CD4-positive, alpha-beta T cell (primary cell): ENCODE measurements around the gene CDC37L1. TPM values are rescaled to one million over a fixed set of nuclear protein-coding genes. Genes with fewer than 3 reads are reported as not detected.

ENCODE experiments used
- ATAC-seq: fragments of 200-7000 bp; cut with Tn5 transposase; one replicate; pipeline ENCODE4 v1.10.0; 2022; ENCODE audit warnings: mild to moderate bottlenecking; ENCODE audit not compliant: poor library complexity
- CTCF ChIA-PET: fragments of 350-600 bp; sonication (Branson Sonifier 250); formaldehyde crosslinking; loops from one replicate; lab custom pipeline; 2021; ENCODE audit warnings: antibody characterized with exemption, inconsistent platforms; lab: Charles Lee
- POLR2A ChIA-PET: fragments of 350-600 bp; sonication (Branson Sonifier 250); formaldehyde crosslinking; loops from one replicate; lab custom pipeline; 2021; ENCODE audit warnings: antibody characterized with exemption, inconsistent platforms; lab: Charles Lee
- DNase-seq, 14 experiments: peaks; one replicate each; pipeline ENCODE4 v3.0.0-alpha.2; 2013 to 2020; ENCODE audit warnings: mixed read lengths in 2 of 14
- H3K27ac ChIP-seq, 2 donors: one replicate each; pipeline versions ENCODE4 v1.5.1 to v1.7.0; 2013; ENCODE audit warnings: low read length in 2 of 2, low read depth in 1 of 2, mild to moderate bottlenecking in 1 of 2
- H3K27me3 ChIP-seq, 2 experiments: 1 replicate in 1 of 2; 2 replicates in 1 of 2; pipeline versions ENCODE4 v1.6.1 to v1.7.0; 2013; ENCODE audit warnings: low read length in 2 of 2, control low read depth in 1 of 2, mild to moderate bottlenecking in 1 of 2, moderate library complexity in 1 of 2; ENCODE audit not compliant: insufficient read depth in 2 of 2, control insufficient read depth in 1 of 2
- H3K36me3 ChIP-seq: one replicate; pipeline ENCODE4 v1.6.1; 2013; ENCODE audit warnings: low read length, control low read depth; ENCODE audit not compliant: insufficient read depth
- H3K4me1 ChIP-seq: one replicate; pipeline ENCODE4 v1.6.1; 2013; ENCODE audit warnings: low read length, control low read depth; ENCODE audit not compliant: insufficient read depth
- H3K4me3 ChIP-seq: one replicate; pipeline ENCODE4 v1.5.1; 2013; ENCODE audit warnings: mild to moderate bottlenecking, low read length, moderate library complexity
- H3K9me3 ChIP-seq, 2 experiments: 1 replicate in 1 of 2; 2 replicates in 1 of 2; pipeline versions ENCODE4 v1.6.1 to v1.7.0; 2013; ENCODE audit warnings: low read length in 2 of 2, mild to moderate bottlenecking in 2 of 2, control low read depth in 1 of 2, moderate library complexity in 1 of 2; ENCODE audit not compliant: control insufficient read depth in 1 of 2, insufficient read depth in 1 of 2
- H3K27ac Mint-ChIP-seq: one replicate; pipeline ENCODE4 v1.8.0; 2020; ENCODE audit warnings: mixed read lengths
- H3K27me3 Mint-ChIP-seq: one replicate; pipeline ENCODE4 v1.8.0; 2021; ENCODE audit warnings: mixed read lengths
- H3K36me3 Mint-ChIP-seq: one replicate; pipeline ENCODE4 v1.8.0; 2021; ENCODE audit warnings: low read depth, mixed read lengths
- H3K4me1 Mint-ChIP-seq: one replicate; pipeline ENCODE4 v1.8.0; 2021; ENCODE audit warnings: low read depth, mixed read lengths
- H3K4me3 Mint-ChIP-seq: one replicate; pipeline ENCODE4 v1.8.0; 2020; ENCODE audit warnings: mild to moderate bottlenecking, mixed read lengths
- H3K9me3 Mint-ChIP-seq: one replicate; pipeline ENCODE4 v1.8.0; 2020; ENCODE audit warnings: mixed read lengths
- intact Hi-C, 2 experiments: fragments of 100-400 bp; cut with DNase I in 1 of 2; cut with micrococcal nuclease in 1 of 2; formaldehyde crosslinking; loops; one replicate each; pipeline versions ENCODE4 v1.15.1 to v1.9.0; 2023 to 2025; cut with DNase I, micrococcal nuclease
- total RNA-seq, 174 experiments: library from RNA in 2 of 174; stranded (reverse) in 2 of 174; gene quantifications; one replicate each; pipeline ENCODE4 v1.2.3 and lab custom pipeline; 2021 to 2026
- TF ChIP-seq, protein P1 (sequence below): fragments of 200-600 bp; IDR thresholded peaks from one replicate; pipeline ENCODE4 v1.8.0; 2022; ENCODE audit warnings: antibody characterized with exemption, mild to moderate bottlenecking

The CDC37L1 gene
- total RNA-seq, 2 experiments from 2014 or later, result 49.1 to 53.4 TPM

DNA sequence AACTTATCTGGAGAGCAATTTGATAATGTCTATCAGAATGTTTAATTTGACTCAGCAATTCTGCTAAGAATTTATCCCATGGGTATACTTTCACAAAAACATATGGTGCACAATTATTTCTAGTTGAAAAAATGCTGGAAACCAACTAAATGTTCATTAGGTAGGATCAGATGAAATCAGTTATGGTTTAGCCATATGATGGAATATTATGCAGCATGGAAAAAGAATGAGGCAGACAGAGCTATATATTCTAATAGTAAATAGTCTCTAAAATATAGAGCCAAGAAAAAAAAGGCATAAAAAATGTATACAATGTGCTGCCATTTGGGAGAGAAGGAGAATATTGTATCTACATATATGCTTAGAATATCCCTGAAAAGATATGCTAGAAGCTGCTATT lies 9.5 kb upstream of the CDC37L1 start:
- Mint-ChIP-seq H3K4me1 (peaks cover 49% of the 10 kb centered on the region), H3K9me3 (no peaks in the 10 kb centered on the region), H3K27ac (no peak overlapping the region), H3K27me3 (no peaks in the 10 kb centered on the region), H3K4me3 (no peak overlapping the region), H3K36me3 (no peaks in the 10 kb centered on the region)
- TF ChIP-seq, protein P1, sequence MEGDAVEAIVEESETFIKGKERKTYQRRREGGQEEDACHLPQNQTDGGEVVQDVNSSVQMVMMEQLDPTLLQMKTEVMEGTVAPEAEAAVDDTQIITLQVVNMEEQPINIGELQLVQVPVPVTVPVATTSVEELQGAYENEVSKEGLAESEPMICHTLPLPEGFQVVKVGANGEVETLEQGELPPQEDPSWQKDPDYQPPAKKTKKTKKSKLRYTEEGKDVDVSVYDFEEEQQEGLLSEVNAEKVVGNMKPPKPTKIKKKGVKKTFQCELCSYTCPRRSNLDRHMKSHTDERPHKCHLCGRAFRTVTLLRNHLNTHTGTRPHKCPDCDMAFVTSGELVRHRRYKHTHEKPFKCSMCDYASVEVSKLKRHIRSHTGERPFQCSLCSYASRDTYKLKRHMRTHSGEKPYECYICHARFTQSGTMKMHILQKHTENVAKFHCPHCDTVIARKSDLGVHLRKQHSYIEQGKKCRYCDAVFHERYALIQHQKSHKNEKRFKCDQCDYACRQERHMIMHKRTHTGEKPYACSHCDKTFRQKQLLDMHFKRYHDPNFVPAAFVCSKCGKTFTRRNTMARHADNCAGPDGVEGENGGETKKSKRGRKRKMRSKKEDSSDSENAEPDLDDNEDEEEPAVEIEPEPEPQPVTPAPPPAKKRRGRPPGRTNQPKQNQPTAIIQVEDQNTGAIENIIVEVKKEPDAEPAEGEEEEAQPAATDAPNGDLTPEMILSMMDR, result no peak
- Histone ChIP-seq H3K27ac (no peak overlapping the region), H3K9me3 (no peaks in the 10 kb centered on the region), H3K27me3 (no peaks in the 10 kb centered on the region), H3K4me3 (no peak overlapping the region), H3K36me3 (no peaks in the 10 kb centered on the region), H3K4me1 (peaks cover 33% of the 10 kb centered on the region)
- DNase-seq, result no peak
- CTCF ChIA-PET, result no interaction called here
- POLR2A ChIA-PET, result interaction anchor here (2.2 kb wide), 1 partner anchor 10 kb away, joined by 14 read pairs; the partner anchor contains the start of gene CDC37L1
- no peak for ATAC-seq
- intact Hi-C loops, result loop anchor here in 1 of 2 experiments (10.0 kb wide), 2 partner anchors 955 to 1145 kb away; partner anchors contain the start of genes RFX3 and RIC1

DNA sequence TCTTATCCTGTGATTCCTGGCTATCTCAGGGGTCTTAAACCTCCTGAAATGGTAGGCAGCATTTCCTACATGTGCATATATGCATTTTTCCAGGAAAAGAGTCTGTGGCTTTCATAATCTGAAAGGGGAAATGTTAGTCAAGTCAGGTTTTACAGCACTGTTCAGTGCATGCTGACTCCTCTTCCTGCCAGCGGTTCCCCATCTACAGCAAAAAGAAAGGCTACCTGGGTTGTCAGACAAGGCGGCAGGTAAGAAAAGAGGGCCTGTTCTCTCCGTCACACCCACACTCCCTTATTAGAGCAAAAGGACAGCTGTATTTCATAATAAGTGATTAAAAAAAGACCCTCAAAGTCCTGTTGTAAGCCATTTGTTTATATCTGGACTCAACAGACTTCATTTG lies 8.8 kb upstream of the CDC37L1 start:
- H3K4me1 Mint-ChIP-seq, result peaks cover 43% of the 10 kb centered on the region
- no peaks in the 10 kb centered on the region for H3K36me3 Mint-ChIP-seq
- no peaks in the 10 kb centered on the region for H3K27me3 Mint-ChIP-seq
- H3K9me3 Mint-ChIP-seq, result no peaks in the 10 kb centered on the region
- H3K4me3 Mint-ChIP-seq, result no peak overlapping the region
- DNase-seq (no peak), ATAC-seq (no peak)
- H3K4me1 ChIP-seq, result peaks cover 28% of the 10 kb centered on the region
- H3K36me3 ChIP-seq, result no peaks in the 10 kb centered on the region
- POLR2A ChIA-PET, result interaction anchor here (1.7 to 2.2 kb wide), 2 partner anchors 9 to 70 kb away, joined by 5 to 14 read pairs; partner anchors contain the start of gene CDC37L1
- H3K27ac Mint-ChIP-seq, result peak overlapping the region; percentile 52
- H3K9me3 ChIP-seq, result no peaks in the 10 kb centered on the region
- H3K27ac ChIP-seq, result no peak overlapping the region
- intact Hi-C loops, result loop anchor here in 1 of 2 experiments (10.0 kb wide), 1 partner anchor 954 kb away; the partner anchor contains the start of gene RIC1
- TF ChIP-seq, protein P1, result no peak
- H3K4me3 ChIP-seq, result no peak overlapping the region
- CTCF ChIA-PET, result no interaction called here
- H3K27me3 ChIP-seq, result no peaks in the 10 kb centered on the region

DNA sequence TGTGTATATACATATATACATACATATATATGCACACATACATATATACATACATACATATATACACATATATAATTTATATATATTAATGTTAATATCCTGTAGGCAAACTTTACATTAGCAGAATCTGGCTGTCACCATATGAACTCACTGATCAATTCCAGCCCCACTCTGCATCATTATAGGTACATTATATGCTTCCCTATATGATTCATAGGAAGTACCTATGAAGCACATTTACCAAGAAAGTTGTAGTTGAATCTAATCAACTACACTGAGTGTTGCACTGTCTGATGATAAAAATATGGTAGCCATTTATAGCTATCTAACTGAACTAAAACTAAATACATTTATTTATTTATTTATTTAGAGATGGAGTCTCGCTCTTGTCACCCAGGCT lies 7.6 kb upstream of the CDC37L1 start:
- H3K36me3 ChIP-seq, result no peaks in the 10 kb centered on the region
- H3K27ac ChIP-seq, result no peak overlapping the region
- peaks cover 35% of the 10 kb centered on the region for H3K4me1 Mint-ChIP-seq
- no peak overlapping the region for H3K4me3 ChIP-seq
- TF ChIP-seq, protein P1, result no peak
- no peak overlapping the region for H3K4me3 Mint-ChIP-seq
- no peak overlapping the region for H3K27ac Mint-ChIP-seq
- ChIA-PET CTCF (no interaction called here), POLR2A (interaction anchor here (1.7 to 2.2 kb wide), 2 partner anchors 8 to 71 kb away, joined by 5 to 14 read pairs; partner anchors contain the start of gene CDC37L1)
- H3K27me3 Mint-ChIP-seq, result no peaks in the 10 kb centered on the region
- no peaks in the 10 kb centered on the region for H3K27me3 ChIP-seq
- peaks cover 20% of the 10 kb centered on the region for H3K4me1 ChIP-seq
- DNase-seq, result no peak
- intact Hi-C loops, result loop anchor here in 1 of 2 experiments (10.0 kb wide), 1 partner anchor 953 kb away; the partner anchor contains the start of gene RIC1
- H3K9me3 Mint-ChIP-seq, result no peaks in the 10 kb centered on the region
- no peaks in the 10 kb centered on the region for H3K9me3 ChIP-seq
- H3K36me3 Mint-ChIP-seq, result no peaks in the 10 kb centered on the region
- no peak for ATAC-seq
